ENCODE measurements around the gene RAB10.

GRCh38 chr2:26112201-26112600 lies 78.3 kb downstream of the RAB10 start:
- TF ChIP-seq EZH2 (IDR thresholded peaks at IDR 0.05; ENCODE audit: insufficient read depth, poor library complexity, severe bottlenecking): no peak
- no peak for TF ChIP-seq EZH2phosphoT487 (IDR thresholded peaks at IDR 0.05; ENCODE audit: insufficient read depth, low read depth)
